Adipose tissue (tissue), 3 donors: ENCODE data around the gene MXRA8. TPM values are rescaled to one million over a fixed set of nuclear protein-coding genes. Genes with fewer than 3 reads are reported as not detected.

Source experiments
- H3K27ac ChIP-seq: one replicate; pipeline ENCODE4 v1.5.1; 2013; ENCODE audit warnings: low read depth, low read length
- WGBS, 3 donors: extraction: QIAGEN DNeasy Blood & Tissue Kit; methylation state at CpG; one replicate each; pipeline ENCODE4 v1.1.7; 2013; 5-methylcytosine and 5-hydroxymethylcytosine counted together
- polyA plus RNA-seq, 3 donors: library from polyadenylated mRNA; stranded (reverse); fragments of 200-250 nt; gene quantifications; one replicate each; pipeline ENCODE4 v1.2.3, GENCODE V29; 2013
- donor health status: healthy with polysubstance abuse.
- donor health status: Bipolar disorder and iron deficiency.
- donor health status: healthy.

Gene MXRA8
- polyA plus RNA-seq, 3 donors: 11.7 to 104 (median 82.1) TPM

GRCh38 chr1:1342584-1343115 lies 15.7 kb downstream of the MXRA8 start:
- 75 to 85% (median 81%) methylated on average over 17 to 18 of the region's 18 CpGs for WGBS, 3 donors
- no peak overlapping the region for H3K27ac ChIP-seq

GRCh38 chr1:1342061-1342562 lies 16.2 kb downstream of the MXRA8 start:
- WGBS, 3 donors: 90 to 97% (median 95%) methylated on average over 18 to 28 of the region's 28 CpGs
- no peak overlapping the region for H3K27ac ChIP-seq

GRCh38 chr1:1341549-1342021 lies 16.8 kb downstream of the MXRA8 start:
- 90 to 94% (median 93%) methylated on average over 17 of the region's 17 CpGs for WGBS, 3 donors

GRCh38 chr1:1340791-1341548 lies 17.4 kb downstream of the MXRA8 start:
- WGBS, 3 donors: 92 to 93% (median 92%) methylated on average over 36 of the region's 36 CpGs
- H3K27ac ChIP-seq: no peak overlapping the region

More at GRCh38 chr1:1341549-1342021, 16.8 kb downstream of the MXRA8 start:
- no peak overlapping the region for H3K27ac ChIP-seq

- 91 to 93% (median 93%) methylated on average over 23 of the region's 23 CpGs for WGBS, 3 donors
- no peak overlapping the region for H3K27ac ChIP-seq
Measured at GRCh38 chr1:1340185-1340584, 18.2 kb downstream of the MXRA8 start.

GRCh38 chr1:1338278-1338677 lies 20.1 kb downstream of the MXRA8 start:
- H3K27ac ChIP-seq: no peak overlapping the region
- 95 to 97% (median 96%) methylated on average over 36 of the region's 36 CpGs for WGBS, 3 donors

- 61 to 90% (median 83%) methylated on average over 7 to 18 of the region's 18 CpGs for WGBS, 3 donors
- H3K27ac ChIP-seq: no peak overlapping the region
Measured at GRCh38 chr1:1337793-1338147, 20.6 kb downstream of the MXRA8 start.

- 94 to 97% (median 95%) methylated on average over 28 to 32 of the region's 32 CpGs for WGBS, 3 donors
- H3K27ac ChIP-seq: no peak overlapping the region
Measured at GRCh38 chr1:1336931-1337792, 21.2 kb downstream of the MXRA8 start.

GRCh38 chr1:1336446-1336845 lies 21.9 kb downstream of the MXRA8 start:
- 93 to 96% (median 95%) methylated on average over 21 to 26 of the region's 26 CpGs for WGBS, 3 donors

GRCh38 chr1:1335792-1336248 lies 22.5 kb downstream of the MXRA8 start:
- 84 to 91% (median 86%) methylated on average over 20 to 21 of the region's 21 CpGs for WGBS, 3 donors
- no peak overlapping the region for H3K27ac ChIP-seq

More at GRCh38 chr1:1336446-1336845, 21.9 kb downstream of the MXRA8 start:
- H3K27ac ChIP-seq: no peak overlapping the region

GRCh38 chr1:1335283-1335682 lies 23.1 kb downstream of the MXRA8 start:
- 75 to 86% (median 81%) methylated on average over 16 of the region's 16 CpGs for WGBS, 3 donors
- H3K27ac ChIP-seq: no peak overlapping the region

GRCh38 chr1:1334835-1335234 lies 23.5 kb downstream of the MXRA8 start:
- H3K27ac ChIP-seq: no peak overlapping the region
- WGBS, 3 donors: 75 to 81% (median 79%) methylated on average over 11 of the region's 11 CpGs

GRCh38 chr1:1333551-1334241 lies 24.7 kb downstream of the MXRA8 start:
- no peak overlapping the region for H3K27ac ChIP-seq

GRCh38 chr1:1332774-1333480 lies 25.4 kb downstream of the MXRA8 start:
- no peak overlapping the region for H3K27ac ChIP-seq
- 75 to 83% (median 77%) methylated on average over 45 to 48 of the region's 48 CpGs for WGBS, 3 donors

More at GRCh38 chr1:1333551-1334241, 24.7 kb downstream of the MXRA8 start:
- 73 to 84% (median 74%) methylated on average over 34 to 36 of the region's 36 CpGs for WGBS, 3 donors

GRCh38 chr1:1332031-1332755 lies 26.2 kb downstream of the MXRA8 start:
- H3K27ac ChIP-seq: no peak overlapping the region
- WGBS, 3 donors: 77 to 85% (median 82%) methylated on average over 48 to 57 of the region's 57 CpGs

- 70 to 77% (median 71%) methylated on average over 40 to 41 of the region's 41 CpGs for WGBS, 3 donors
- no peak within 1 kb of the TSS for H3K27ac ChIP-seq
Measured at GRCh38 chr1:1331068-1331965, 27.0 kb downstream of the MXRA8 start, which contains the start of gene TAS1R3. TAS1R3 (plus strand) TSS chr1:1331280; CDS start chr1:1331346, 66 bp downstream.
